C4-2B (cell line): ENCODE measurements around the gene OLFM4.

Experiments used
- H3K27ac ChIP-seq: fragments of 450-650 bp; 2 replicates; pipeline ENCODE4 v1.5.1; 2017
- CTCF ChIP-seq: fragments of 450-650 bp; conservative IDR thresholded peaks from 2 replicates; pipeline ENCODE4 v1.5.1; 2017; ENCODE audit warnings: mild to moderate bottlenecking
- ZFX ChIP-seq: fragments of 450-650 bp; IDR thresholded peaks from 2 replicates; pipeline ENCODE4 v1.6.1; 2017

The OLFM4 gene

GRCh38 chr13:53014495-53015443 is 13.8 kb upstream of the OLFM4 start:
- TF ChIP-seq CTCF (no peak), ZFX (no peak)
- no peak overlapping the region for H3K27ac ChIP-seq

GRCh38 chr13:53015971-53016370 is 12.6 kb upstream of the OLFM4 start:
- TF ChIP-seq CTCF (no peak), ZFX (no peak)

GRCh38 chr13:53017433-53017970 is 11.1 kb upstream of the OLFM4 start:
- H3K27ac ChIP-seq, result no peak overlapping the region
- TF ChIP-seq ZFX (no peak), CTCF (no peak)

More at GRCh38 chr13:53015971-53016370, 12.6 kb upstream of the OLFM4 start:
- no peak overlapping the region for H3K27ac ChIP-seq

GRCh38 chr13:53018690-53019647 is 9.6 kb upstream of the OLFM4 start:
- H3K27ac ChIP-seq, result no peak overlapping the region
- TF ChIP-seq CTCF (no peak), ZFX (no peak)

GRCh38 chr13:53020764-53021335 is 7.8 kb upstream of the OLFM4 start:
- H3K27ac ChIP-seq, result no peak overlapping the region
- TF ChIP-seq CTCF (no peak), ZFX (no peak)

GRCh38 chr13:53023246-53023645 is 5.4 kb upstream of the OLFM4 start:
- TF ChIP-seq CTCF, result no peak
- TF ChIP-seq ZFX, result no peak
- H3K27ac ChIP-seq, result no peak overlapping the region
